Measurements from ENCODE around the gene MRPS22. TPM values are rescaled to one million over a fixed set of nuclear protein-coding genes. Genes with fewer than 3 reads are reported as not detected.

The MRPS22 gene
- polyA plus RNA-seq, 3 donors, result 58.6 to 62.7 (median 59.4) TPM

GRCh38 chr3:139307072-139307491 lies 36.7 kb upstream of the MRPS22 start:
- DNase-seq (ENCODE audit: extremely low read depth in 1 of 11, low read depth in 9 of 11, low spot score in 4 of 11), result no peak

GRCh38 chr3:139307601-139308555 lies 35.9 kb upstream of the MRPS22 start:
- no peak for DNase-seq (ENCODE audit: extremely low read depth in 1 of 11, low read depth in 9 of 11, low spot score in 4 of 11)

GRCh38 chr3:139308560-139308959 lies 35.3 kb upstream of the MRPS22 start:
- DNase-seq (ENCODE audit: extremely low read depth in 1 of 11, low read depth in 9 of 11, low spot score in 4 of 11), result no peak

GRCh38 chr3:139309061-139309591 lies 34.7 kb upstream of the MRPS22 start:
- DNase-seq (ENCODE audit: extremely low read depth in 1 of 11, low read depth in 9 of 11, low spot score in 4 of 11), result no peak

- DNase-seq (ENCODE audit: extremely low read depth in 1 of 11, low read depth in 9 of 11, low spot score in 4 of 11), result no peak
These were observed 33.9 kb upstream of the MRPS22 start for GRCh38 chr3:139309880-139310279.

GRCh38 chr3:139310474-139310933 lies 33.3 kb upstream of the MRPS22 start:
- no peak for DNase-seq (ENCODE audit: extremely low read depth in 1 of 11, low read depth in 9 of 11, low spot score in 4 of 11)

GRCh38 chr3:139311557-139311956 lies 32.3 kb upstream of the MRPS22 start:
- DNase-seq (ENCODE audit: extremely low read depth in 1 of 11, low read depth in 9 of 11, low spot score in 4 of 11), result no peak

GRCh38 chr3:139312416-139312815 lies 31.4 kb upstream of the MRPS22 start:
- DNase-seq (ENCODE audit: extremely low read depth in 1 of 11, low read depth in 9 of 11, low spot score in 4 of 11), result no peak

- DNase-seq (ENCODE audit: extremely low read depth in 1 of 11, low read depth in 9 of 11, low spot score in 4 of 11), result no peak
These were observed 30.9 kb upstream of the MRPS22 start for GRCh38 chr3:139312959-139313358.

- DNase-seq (ENCODE audit: extremely low read depth in 1 of 11, low read depth in 9 of 11, low spot score in 4 of 11), result no peak
These were observed 29.9 kb upstream of the MRPS22 start for GRCh38 chr3:139313921-139314320.

- DNase-seq (ENCODE audit: extremely low read depth in 1 of 11, low read depth in 9 of 11, low spot score in 4 of 11), result no peak
These were observed 26.6 kb upstream of the MRPS22 start for GRCh38 chr3:139317215-139317614.

GRCh38 chr3:139317660-139318430 lies 26.0 kb upstream of the MRPS22 start:
- no peak for DNase-seq (ENCODE audit: extremely low read depth in 1 of 11, low read depth in 9 of 11, low spot score in 4 of 11)

GRCh38 chr3:139318431-139318816 lies 25.4 kb upstream of the MRPS22 start:
- DNase-seq (ENCODE audit: extremely low read depth in 1 of 11, low read depth in 9 of 11, low spot score in 4 of 11), result peak in 5 of 11 donors; percentile 8 to 24 (median 14)

- DNase-seq (ENCODE audit: extremely low read depth in 1 of 11, low read depth in 9 of 11, low spot score in 4 of 11), result no peak
These were observed 25.0 kb upstream of the MRPS22 start for GRCh38 chr3:139318826-139319225.

- peak in 1 of 11 donors; percentile 19 for DNase-seq (ENCODE audit: extremely low read depth in 1 of 11, low read depth in 9 of 11, low spot score in 4 of 11)
These were observed 24.1 kb upstream of the MRPS22 start for GRCh38 chr3:139319428-139320402.

- no peak for DNase-seq (ENCODE audit: extremely low read depth in 1 of 11, low read depth in 9 of 11, low spot score in 4 of 11)
These were observed 23.1 kb upstream of the MRPS22 start for GRCh38 chr3:139320551-139321309.

GRCh38 chr3:139322346-139322745 lies 21.5 kb upstream of the MRPS22 start:
- DNase-seq (ENCODE audit: extremely low read depth in 1 of 11, low read depth in 9 of 11, low spot score in 4 of 11), result no peak

- no peak for DNase-seq (ENCODE audit: extremely low read depth in 1 of 11, low read depth in 9 of 11, low spot score in 4 of 11)
These were observed 20.7 kb upstream of the MRPS22 start for GRCh38 chr3:139323146-139323545.

All from renal cortex interstitium (tissue), 11 donors.